CD4-positive, alpha-beta memory T cell (primary cell): ENCODE results near the gene NXT1. TPM values are rescaled to one million over a fixed set of nuclear protein-coding genes. Genes with fewer than 3 reads are reported as not detected.

Source experiments
- polyA plus RNA-seq, 2 donors: library from polyadenylated mRNA; unstranded; fragments of 300-500 nt; fragmentation: Illumina TruSeq; gene quantifications; one replicate each; pipeline ENCODE4 v1.2.3, GENCODE V29; 2021
- total RNA-seq, 2 experiments: library from RNA; stranded (reverse); gene quantifications; one replicate each; pipeline ENCODE4 v1.2.3, GENCODE V29; 2021

NXT1 gene
- total and polyA plus RNA-seq, 4 experiments from 2014 or later, result 21.5 to 102 (median 41.7) TPM

Other genes with a start within 250 kb of the NXT1 start
- 10 to 100 TPM; 12.8 to 14.1 TPM for gene GZF1, start 11.4 kb downstream of the NXT1 start, total RNA-seq
- 1 to 10 TPM; 2.6 to 3.5 TPM for gene GZF1, start 11.4 kb downstream of the NXT1 start, polyA plus RNA-seq
- gene NAPB, start 70.7 kb downstream of the NXT1 start, total RNA-seq, result 10 to 100 TPM; 13.3 to 14.9 TPM
- 1 to 10 TPM; 5.8 to 6.2 TPM for gene NAPB, start 70.7 kb downstream of the NXT1 start, polyA plus RNA-seq
- not detected for gene CSTL1, start 88.9 kb downstream of the NXT1 start, total RNA-seq
- not detected for gene CSTL1, start 88.9 kb downstream of the NXT1 start, polyA plus RNA-seq
- gene CST11, start 102.1 kb downstream of the NXT1 start, total RNA-seq, result not detected
- gene CST11, start 102.1 kb downstream of the NXT1 start, polyA plus RNA-seq, result not detected
- gene CST8, start 140.3 kb downstream of the NXT1 start, total RNA-seq, result not detected
- gene CST8, start 140.3 kb downstream of the NXT1 start, polyA plus RNA-seq, result not detected
- not detected for gene CST9L, start 217.7 kb downstream of the NXT1 start, total RNA-seq
- not detected for gene CST9L, start 217.7 kb downstream of the NXT1 start, polyA plus RNA-seq